ENCODE data around the gene C2orf72.

- TF ChIP-seq, protein P1, sequence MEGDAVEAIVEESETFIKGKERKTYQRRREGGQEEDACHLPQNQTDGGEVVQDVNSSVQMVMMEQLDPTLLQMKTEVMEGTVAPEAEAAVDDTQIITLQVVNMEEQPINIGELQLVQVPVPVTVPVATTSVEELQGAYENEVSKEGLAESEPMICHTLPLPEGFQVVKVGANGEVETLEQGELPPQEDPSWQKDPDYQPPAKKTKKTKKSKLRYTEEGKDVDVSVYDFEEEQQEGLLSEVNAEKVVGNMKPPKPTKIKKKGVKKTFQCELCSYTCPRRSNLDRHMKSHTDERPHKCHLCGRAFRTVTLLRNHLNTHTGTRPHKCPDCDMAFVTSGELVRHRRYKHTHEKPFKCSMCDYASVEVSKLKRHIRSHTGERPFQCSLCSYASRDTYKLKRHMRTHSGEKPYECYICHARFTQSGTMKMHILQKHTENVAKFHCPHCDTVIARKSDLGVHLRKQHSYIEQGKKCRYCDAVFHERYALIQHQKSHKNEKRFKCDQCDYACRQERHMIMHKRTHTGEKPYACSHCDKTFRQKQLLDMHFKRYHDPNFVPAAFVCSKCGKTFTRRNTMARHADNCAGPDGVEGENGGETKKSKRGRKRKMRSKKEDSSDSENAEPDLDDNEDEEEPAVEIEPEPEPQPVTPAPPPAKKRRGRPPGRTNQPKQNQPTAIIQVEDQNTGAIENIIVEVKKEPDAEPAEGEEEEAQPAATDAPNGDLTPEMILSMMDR (conservative IDR thresholded peaks at IDR 0.05; ENCODE audit: low read depth, low read length) = peak; percentile 89
- TF ChIP-seq EZH2phosphoT487 (IDR thresholded peaks at IDR 0.05; ENCODE audit: borderline replicate concordance, low read length) = no peak
Observed at GRCh38 chr2:231056453-231057416, 19.4 kb downstream of the C2orf72 start, which contains the start of gene PSMD1.
